OCI-LY7 (cell line): Measurements from ENCODE around the gene MOGAT3.

Experiments used
- CTCF ChIP-seq: fragments of 200-600 bp; sonication (generic); conservative IDR thresholded peaks from 2 replicates; pipeline ENCODE4 v1.5.1; 2014; ENCODE audit warnings: mild to moderate bottlenecking, antibody characterized with exemption, low read length, moderate library complexity, mixed read lengths
- EZH2phosphoT487 ChIP-seq: fragments of 200-600 bp; sonication (generic); IDR thresholded peaks from 2 replicates; pipeline ENCODE4 v1.6.1; 2018; ENCODE audit warnings: low read depth, borderline replicate concordance, mild to moderate bottlenecking, mixed run types, antibody characterized with exemption, low read length, moderate library complexity, mixed read lengths

DNA sequence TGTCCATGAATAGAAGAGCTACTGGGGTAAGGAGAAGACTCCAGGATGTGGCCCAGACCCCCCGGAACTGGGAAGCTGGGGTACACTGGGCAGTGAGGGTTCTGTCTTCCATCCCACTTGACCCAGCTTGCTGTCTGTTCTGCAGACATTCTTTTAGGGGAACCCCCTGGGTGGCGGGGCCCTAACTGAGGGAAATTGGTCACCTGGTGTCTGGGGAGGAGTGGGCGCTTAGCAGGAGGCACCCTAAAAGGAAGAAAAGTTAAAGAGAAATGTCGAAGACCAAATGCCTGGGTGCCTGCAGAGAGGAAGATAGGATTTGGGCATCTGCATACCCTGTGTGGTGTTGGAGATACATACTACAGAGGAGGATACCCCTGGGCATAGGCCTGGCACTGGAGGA, 45.5 kb downstream of the MOGAT3 start:
- TF ChIP-seq CTCF (no peak), EZH2phosphoT487 (no peak)
